MM.1S (cell line): Measurements from ENCODE around the gene SNRK.

Experiments used
- EZH2 ChIP-seq: fragments of 300-600 bp; sonication (generic); optimal IDR thresholded peaks from 2 replicates; pipeline ENCODE3; 2017; ENCODE audit warnings: low read depth, mild to moderate bottlenecking, antibody characterized with exemption, low read length, mixed read lengths
- EZH2phosphoT487 ChIP-seq: fragments of 300-600 bp; sonication (generic); IDR thresholded peaks from 2 replicates; pipeline ENCODE4 v1.6.1; 2018; ENCODE audit warnings: antibody characterized with exemption, low read length
- TF ChIP-seq, protein P1 (sequence below): fragments of 300-600 bp; sonication (generic); IDR thresholded peaks from 2 replicates; pipeline ENCODE4 v1.5.1; 2016; ENCODE audit warnings: antibody characterized with exemption, low read length, mixed read lengths

DNA sequence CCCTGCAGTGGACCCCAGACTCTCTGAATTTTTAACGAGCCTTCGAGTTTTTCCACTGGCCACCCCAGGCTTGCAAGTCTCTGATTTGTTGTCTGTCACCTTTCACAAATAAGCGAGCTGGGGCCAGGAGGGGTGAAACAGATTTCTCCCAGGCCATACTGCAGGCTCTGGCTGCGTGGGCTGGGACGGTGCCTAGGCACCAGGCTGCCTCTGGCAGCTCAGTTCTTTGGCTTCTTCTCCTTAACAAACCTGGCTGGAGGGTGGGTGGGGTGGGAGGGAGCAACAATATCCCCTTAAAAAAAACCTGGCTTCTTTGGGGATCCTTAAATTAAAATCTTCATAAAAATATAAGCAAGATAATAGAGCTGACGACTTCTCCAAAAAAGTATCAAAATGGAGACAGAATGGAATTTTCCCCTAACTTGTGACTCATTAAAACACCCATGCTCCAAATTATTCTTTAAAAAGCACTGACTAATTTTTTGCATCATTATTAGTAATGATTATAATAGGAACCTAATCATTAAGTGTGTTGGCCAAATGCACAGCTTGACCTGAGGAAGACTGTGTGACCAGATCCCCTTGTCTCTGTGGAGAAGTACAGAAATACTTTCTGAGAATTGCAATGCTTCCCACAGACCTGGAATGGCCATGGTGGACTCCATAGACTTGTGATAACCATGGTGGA, 84.1 kb downstream of the SNRK start:
- TF ChIP-seq, protein P1, sequence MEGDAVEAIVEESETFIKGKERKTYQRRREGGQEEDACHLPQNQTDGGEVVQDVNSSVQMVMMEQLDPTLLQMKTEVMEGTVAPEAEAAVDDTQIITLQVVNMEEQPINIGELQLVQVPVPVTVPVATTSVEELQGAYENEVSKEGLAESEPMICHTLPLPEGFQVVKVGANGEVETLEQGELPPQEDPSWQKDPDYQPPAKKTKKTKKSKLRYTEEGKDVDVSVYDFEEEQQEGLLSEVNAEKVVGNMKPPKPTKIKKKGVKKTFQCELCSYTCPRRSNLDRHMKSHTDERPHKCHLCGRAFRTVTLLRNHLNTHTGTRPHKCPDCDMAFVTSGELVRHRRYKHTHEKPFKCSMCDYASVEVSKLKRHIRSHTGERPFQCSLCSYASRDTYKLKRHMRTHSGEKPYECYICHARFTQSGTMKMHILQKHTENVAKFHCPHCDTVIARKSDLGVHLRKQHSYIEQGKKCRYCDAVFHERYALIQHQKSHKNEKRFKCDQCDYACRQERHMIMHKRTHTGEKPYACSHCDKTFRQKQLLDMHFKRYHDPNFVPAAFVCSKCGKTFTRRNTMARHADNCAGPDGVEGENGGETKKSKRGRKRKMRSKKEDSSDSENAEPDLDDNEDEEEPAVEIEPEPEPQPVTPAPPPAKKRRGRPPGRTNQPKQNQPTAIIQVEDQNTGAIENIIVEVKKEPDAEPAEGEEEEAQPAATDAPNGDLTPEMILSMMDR, result no peak
- TF ChIP-seq EZH2 (no peak), EZH2phosphoT487 (no peak)
